Measurements from ENCODE around the gene PGAP6.
A peak's percentile ranks its signal among the peaks of the same experiment; 100 is the strongest.
"Not testable (repeated sequence)": the region's sequence is repeated elsewhere in the genome, so short reads cannot be mapped to it uniquely, and the experiment has no call there.

The PGAP6 gene

DNA sequence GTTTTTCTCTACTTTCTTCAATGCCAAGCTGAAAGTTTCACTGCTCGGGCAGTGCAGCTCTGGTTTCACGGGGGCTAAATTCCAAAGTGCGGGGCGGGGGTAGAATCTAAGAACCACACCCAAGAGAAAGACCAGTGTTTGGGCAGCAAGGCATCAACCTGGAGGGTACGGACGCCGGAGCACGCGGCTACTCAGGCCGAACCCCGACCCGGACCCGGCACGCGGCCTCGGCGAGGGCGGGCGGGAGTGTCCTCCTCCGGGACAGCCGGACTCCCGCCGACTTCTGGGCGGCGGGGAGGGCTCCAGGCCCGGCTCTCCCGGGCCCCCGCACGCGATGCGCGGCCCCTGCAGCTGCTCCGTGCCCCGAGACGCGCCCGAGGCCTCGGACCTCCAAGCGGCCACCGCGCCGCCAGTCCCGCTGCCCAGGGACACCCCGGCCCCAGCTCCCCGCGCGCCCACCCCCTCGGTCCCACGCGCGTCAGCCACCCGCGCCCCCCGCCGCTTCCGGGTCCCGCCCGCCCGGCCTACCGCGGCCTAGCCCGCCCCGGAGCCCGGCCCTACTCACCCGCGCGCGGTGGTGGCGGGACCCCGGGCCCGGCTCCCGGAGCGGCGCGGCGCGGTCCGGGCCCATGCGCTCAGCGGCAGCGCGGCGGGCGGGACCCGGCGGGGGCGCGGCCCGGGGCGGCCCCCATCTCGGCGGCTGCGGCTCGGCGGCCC is 29.8 kb downstream of the PGAP6 start:
- no peak for DNase-seq (ENCODE audit: extremely low read depth, insufficient read length)
- Histone ChIP-seq H3K36me3 (ENCODE audit: control insufficient read depth, insufficient read depth, low read length) (no peaks in the 10 kb centered on the region; the same call in 1 of the 2 replicates), H3K4me3 (replicated peaks; ENCODE audit: low read depth, low read length) (peak overlapping the region; percentile 77), H3K27me3 (replicated peaks; ENCODE audit: control insufficient read depth, insufficient read depth, low read length) (no peaks in the 10 kb centered on the region)
- TF ChIP-seq, protein P1, sequence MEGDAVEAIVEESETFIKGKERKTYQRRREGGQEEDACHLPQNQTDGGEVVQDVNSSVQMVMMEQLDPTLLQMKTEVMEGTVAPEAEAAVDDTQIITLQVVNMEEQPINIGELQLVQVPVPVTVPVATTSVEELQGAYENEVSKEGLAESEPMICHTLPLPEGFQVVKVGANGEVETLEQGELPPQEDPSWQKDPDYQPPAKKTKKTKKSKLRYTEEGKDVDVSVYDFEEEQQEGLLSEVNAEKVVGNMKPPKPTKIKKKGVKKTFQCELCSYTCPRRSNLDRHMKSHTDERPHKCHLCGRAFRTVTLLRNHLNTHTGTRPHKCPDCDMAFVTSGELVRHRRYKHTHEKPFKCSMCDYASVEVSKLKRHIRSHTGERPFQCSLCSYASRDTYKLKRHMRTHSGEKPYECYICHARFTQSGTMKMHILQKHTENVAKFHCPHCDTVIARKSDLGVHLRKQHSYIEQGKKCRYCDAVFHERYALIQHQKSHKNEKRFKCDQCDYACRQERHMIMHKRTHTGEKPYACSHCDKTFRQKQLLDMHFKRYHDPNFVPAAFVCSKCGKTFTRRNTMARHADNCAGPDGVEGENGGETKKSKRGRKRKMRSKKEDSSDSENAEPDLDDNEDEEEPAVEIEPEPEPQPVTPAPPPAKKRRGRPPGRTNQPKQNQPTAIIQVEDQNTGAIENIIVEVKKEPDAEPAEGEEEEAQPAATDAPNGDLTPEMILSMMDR (IDR thresholded peaks at IDR 0.05; ENCODE audit: insufficient read depth, low read length, poor library complexity, severe bottlenecking) = no peak

DNA sequence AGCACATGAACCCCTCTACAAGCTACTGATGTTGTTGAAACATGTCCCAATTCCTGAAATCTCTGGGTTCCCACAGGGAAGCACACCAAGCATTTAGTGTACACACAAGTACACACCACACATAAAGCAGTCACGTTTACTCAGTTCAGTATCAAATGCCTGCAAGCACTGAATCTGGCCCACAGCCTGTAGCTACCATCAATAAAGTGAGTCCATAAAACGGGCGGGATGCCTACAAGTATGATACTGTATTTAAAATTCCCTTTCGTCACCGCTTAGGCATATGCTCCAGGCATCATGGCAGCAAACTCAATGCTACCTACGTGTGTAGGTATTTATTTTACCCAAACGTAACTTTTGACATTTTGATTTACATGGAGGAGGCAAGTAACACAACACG is 31.6 kb downstream of the PGAP6 start:
- Histone ChIP-seq H3K36me3 (ENCODE audit: control insufficient read depth, insufficient read depth, low read length) (peaks cover 2% of the 10 kb centered on the region), H3K27me3 (replicated peaks; ENCODE audit: control insufficient read depth, insufficient read depth, low read length) (no peaks in the 10 kb centered on the region), H3K4me3 (replicated peaks; ENCODE audit: low read depth, low read length) (no peak overlapping the region)
- DNase-seq (ENCODE audit: extremely low read depth, insufficient read length) = no peak
- TF ChIP-seq, protein P1 (IDR thresholded peaks at IDR 0.05; ENCODE audit: insufficient read depth, low read length, poor library complexity, severe bottlenecking) = no peak

GRCh38 chr16:349211-349610 is 32.6 kb downstream of the PGAP6 start:
- peak; percentile 66 for DNase-seq (ENCODE audit: extremely low read depth, insufficient read length)
- H3K4me3 ChIP-seq (replicated peaks; ENCODE audit: low read depth, low read length) = peak overlapping the region; percentile 44
- no peaks in the 10 kb centered on the region for H3K27me3 ChIP-seq (replicated peaks; ENCODE audit: control insufficient read depth, insufficient read depth, low read length)
- peaks cover 4% of the 10 kb centered on the region for H3K36me3 ChIP-seq (ENCODE audit: control insufficient read depth, insufficient read depth, low read length)
- TF ChIP-seq, protein P1 (IDR thresholded peaks at IDR 0.05; ENCODE audit: insufficient read depth, low read length, poor library complexity, severe bottlenecking) = no peak

GRCh38 chr16:348495-348894 is 33.3 kb downstream of the PGAP6 start:
- not testable (repeated sequence) for H3K27me3 ChIP-seq (replicated peaks; ENCODE audit: control insufficient read depth, insufficient read depth, low read length); DNase-seq (ENCODE audit: extremely low read depth, insufficient read length); H3K36me3 ChIP-seq (ENCODE audit: control insufficient read depth, insufficient read depth, low read length); H3K4me3 ChIP-seq (replicated peaks; ENCODE audit: low read depth, low read length)

- Histone ChIP-seq H3K27me3 (replicated peaks; ENCODE audit: control insufficient read depth, insufficient read depth, low read length) (no peaks in the 10 kb centered on the region), H3K36me3 (ENCODE audit: control insufficient read depth, insufficient read depth, low read length) (peaks cover 9% of the 10 kb centered on the region), H3K4me3 (replicated peaks; ENCODE audit: low read depth, low read length) (no peak overlapping the region)
- DNase-seq (ENCODE audit: extremely low read depth, insufficient read length) = no peak
- TF ChIP-seq, protein P1 (IDR thresholded peaks at IDR 0.05; ENCODE audit: insufficient read depth, low read length, poor library complexity, severe bottlenecking) = no peak
These were observed 34.6 kb downstream of the PGAP6 start for GRCh38 chr16:347203-347602.

DNA sequence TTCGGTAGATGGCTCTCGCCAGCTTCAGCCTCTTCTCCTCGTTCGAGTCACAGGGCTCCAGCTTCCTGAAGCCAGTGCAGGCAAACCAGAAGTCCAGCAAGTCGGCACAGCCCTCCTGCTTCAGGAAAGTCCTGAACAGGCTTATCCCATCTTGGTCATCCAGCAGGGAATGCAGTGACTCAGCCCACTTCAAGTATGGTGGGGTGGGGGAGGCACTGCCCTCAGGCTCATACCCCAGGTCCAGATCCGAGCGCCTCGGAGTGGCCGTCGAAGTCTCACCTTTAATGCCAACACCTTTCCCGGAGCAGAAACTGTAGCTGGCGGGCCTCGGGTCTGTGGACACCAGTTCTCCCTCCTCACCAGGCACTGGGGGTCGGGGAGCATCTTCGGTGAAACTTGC is 35.2 kb downstream of the PGAP6 start:
- peaks cover 9% of the 10 kb centered on the region for H3K36me3 ChIP-seq (ENCODE audit: control insufficient read depth, insufficient read depth, low read length)
- no peak for DNase-seq (ENCODE audit: extremely low read depth, insufficient read length)

More for the DNA sequence above, 35.2 kb downstream of the PGAP6 start:
- H3K27me3 ChIP-seq (replicated peaks; ENCODE audit: control insufficient read depth, insufficient read depth, low read length) = no peaks in the 10 kb centered on the region
- H3K4me3 ChIP-seq (replicated peaks; ENCODE audit: low read depth, low read length) = no peak overlapping the region
- TF ChIP-seq, protein P1 (IDR thresholded peaks at IDR 0.05; ENCODE audit: insufficient read depth, low read length, poor library complexity, severe bottlenecking) = no peak
